Hematopoietic multipotent progenitor cell (in vitro differentiated cells): ENCODE measurements around the gene CPA1. TPM values are rescaled to one million over a fixed set of nuclear protein-coding genes. Genes with fewer than 3 reads are reported as not detected.

Experiments
- DNase-seq, 3 donors: peaks; one replicate each; pipeline ENCODE4 v3.0.0-alpha.2; 2011 to 2015; ENCODE audit warnings: low read depth in 2 of 3, low spot score in 2 of 3
- total RNA-seq: library from RNA; depleted of rRNA; stranded (reverse); fragments of >200 nt; gene quantifications from one replicate; pipeline ENCODE4 v1.2.3, GENCODE V29; 2012

CPA1 gene
- total RNA-seq, 1 donor: not detected

DNA sequence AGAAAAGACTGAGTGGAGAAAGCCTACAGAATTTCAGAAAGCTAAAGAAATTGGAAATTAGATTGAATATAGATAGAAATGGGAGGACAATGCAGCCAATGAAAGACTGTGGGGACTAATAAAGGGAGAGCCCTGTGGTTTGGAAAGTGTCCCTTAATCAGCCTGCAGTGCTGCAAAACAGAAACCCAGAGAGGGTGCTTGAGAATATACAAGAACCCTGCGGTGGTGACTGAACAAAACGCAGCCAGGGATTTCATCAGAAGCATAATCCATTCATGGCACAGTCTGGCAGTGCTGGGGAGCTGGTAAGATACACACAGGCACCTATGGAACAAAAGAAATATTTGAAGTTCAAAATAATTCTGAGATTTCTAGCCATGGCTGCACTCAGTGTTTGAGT lies 41.4 kb downstream of the CPA1 start:
- DNase-seq: no peak

DNA sequence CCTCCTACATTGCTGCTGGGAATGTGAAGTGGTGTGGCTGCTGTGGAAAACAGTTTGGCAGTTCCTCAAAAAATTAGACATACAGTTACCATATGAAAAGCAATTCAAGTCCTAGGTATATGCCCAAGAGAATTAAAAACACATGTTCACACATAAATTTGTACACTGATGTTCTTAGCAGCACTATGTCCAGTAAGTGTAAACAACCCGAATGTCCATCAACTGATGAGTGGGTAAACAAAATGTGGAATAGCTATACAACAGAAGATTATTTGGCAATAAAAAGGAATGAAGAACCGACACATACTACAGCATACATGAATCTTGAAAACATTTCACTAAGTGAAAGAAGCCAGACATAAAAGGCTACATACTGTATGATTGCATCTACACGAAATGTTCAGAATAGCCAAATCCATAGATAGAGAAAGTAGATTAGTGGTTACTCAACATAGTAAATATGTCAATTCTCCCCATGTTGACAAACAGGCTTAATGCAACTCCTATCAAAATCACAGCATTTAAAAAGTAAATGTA lies 43.3 kb downstream of the CPA1 start:
- no peak for DNase-seq

DNA sequence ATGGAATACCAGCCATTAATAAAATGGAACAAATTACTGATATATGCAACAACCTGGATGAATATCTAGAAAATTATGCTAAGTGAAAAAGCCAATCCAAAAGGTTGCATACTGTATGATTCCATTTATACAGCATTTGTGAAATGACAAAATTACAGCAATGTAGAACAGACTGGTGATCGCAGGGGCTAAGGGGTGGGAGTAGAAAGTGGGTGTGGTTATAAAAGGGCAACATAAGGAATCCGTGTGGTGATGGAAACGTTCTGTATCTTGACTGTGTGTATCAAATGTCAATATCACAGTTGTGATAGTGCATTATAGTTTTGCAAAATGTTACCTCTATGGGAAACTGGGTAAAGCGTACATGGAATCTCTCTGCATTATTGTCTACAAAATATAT lies 45.5 kb downstream of the CPA1 start:
- DNase-seq: no peak

DNA sequence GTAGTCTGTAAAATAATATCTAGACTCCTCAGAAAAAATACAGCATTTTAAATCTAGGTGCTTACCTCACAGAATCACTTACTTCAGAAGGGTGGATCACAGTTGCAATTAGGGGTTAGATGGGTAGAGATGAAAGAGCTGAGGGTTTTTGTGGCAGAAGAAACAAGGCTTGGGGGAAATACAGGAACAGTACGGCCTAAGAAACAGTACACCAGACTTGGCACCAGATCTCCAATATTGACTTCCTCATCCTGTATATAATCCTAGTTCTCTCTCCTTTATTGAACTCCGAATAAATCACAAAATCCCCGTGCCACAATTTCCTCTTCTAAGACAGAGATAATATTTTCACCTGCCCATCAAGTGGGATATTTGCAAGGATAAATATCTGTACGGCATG lies 46.3 kb downstream of the CPA1 start:
- DNase-seq: no peak

DNA sequence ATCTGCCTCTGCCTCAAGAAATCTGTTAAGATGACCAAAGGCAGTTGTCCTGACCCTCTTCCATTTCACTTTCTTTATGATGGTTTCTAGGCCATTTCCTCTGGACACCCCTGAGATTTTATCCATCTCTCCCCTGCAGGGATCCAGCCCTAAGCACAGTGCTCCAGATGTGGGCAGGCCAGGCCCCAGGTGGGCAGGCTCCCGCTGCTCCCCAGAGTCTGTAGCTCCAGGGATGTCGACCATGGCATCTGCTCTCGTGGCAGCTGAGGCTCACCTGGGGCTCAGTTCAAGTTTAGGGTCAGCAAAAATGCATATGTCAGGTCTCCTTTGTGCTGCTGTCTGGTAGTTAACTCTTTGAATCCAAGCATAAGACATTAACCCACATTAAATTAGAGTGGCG lies 48.7 kb downstream of the CPA1 start:
- no peak for DNase-seq

DNA sequence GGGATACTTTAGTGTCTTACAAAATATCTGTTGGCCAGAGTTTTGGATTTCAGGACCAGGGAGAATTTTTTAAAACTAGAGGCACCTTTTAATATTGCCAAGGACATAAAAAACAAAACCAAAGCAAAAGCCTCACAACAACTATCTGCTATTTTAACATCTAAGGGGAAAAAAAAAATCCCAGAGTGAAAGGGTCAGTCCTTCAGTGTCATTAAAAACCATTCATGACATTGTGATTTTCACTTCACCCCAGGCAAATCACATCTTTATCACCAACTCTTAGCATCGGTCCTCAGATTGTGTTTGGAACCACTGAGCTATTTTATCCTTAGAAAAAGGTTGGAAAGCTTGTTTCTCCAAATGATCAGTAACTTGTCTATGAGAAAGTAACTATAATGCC lies 49.8 kb downstream of the CPA1 start:
- no peak for DNase-seq

DNA sequence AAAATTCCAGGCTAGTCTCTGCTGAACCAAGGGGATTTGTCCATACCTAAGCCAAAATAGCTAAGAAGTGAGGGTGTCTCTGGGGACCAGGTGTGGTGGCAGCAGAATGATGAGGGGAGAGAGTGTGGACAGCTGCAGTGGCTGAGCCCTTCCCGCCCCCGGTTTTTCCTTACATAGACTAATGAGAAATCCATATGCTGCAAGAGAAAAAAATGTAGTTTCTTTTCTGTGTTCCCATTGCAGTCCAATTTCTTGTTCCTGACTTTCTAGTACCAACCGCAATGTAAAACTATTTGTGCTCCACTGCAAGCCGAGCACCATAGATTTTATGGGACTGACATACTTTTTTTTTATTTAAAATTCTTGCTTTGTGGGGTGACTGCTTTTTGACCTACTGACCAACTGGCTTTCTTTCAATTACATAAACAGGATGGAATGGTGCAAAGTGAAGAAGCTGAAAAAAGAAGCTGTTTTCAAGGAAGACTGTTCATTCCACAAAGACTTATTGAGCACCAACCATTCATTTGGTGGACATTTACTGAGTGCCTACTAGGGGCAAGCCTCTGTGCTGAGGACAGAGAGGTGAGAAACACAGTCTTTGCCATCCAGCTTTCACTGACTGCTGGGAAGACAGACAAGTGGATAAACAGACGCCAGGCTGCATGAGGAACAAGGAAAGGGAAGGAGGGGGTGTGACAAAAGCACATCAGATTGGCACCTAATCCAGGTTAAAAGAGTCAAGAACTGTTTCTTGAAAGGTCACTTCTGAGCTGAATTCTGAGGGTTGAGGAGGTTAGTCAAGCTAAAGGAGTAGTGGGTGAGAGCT lies 50.8 kb downstream of the CPA1 start:
- DNase-seq: no peak

DNA sequence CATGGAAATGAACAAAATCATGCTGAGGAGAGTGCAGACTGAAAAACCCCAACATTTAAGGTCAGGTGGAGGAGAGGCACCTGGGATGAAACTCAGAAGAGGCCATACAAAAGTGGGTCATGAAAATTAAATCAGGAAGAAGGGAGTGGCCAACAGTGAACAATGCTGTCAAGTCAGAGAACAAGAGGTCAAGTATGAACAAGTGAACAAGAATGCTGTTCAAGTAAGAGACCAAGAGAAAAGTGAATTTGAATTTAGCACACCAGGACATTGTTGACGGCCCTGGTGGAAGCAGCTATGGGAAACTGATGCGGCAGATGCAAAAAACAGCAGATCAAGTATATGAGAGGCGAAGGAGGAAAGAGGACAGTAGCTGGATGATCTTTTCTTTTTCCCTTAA lies 52.6 kb downstream of the CPA1 start:
- DNase-seq: no peak

DNA sequence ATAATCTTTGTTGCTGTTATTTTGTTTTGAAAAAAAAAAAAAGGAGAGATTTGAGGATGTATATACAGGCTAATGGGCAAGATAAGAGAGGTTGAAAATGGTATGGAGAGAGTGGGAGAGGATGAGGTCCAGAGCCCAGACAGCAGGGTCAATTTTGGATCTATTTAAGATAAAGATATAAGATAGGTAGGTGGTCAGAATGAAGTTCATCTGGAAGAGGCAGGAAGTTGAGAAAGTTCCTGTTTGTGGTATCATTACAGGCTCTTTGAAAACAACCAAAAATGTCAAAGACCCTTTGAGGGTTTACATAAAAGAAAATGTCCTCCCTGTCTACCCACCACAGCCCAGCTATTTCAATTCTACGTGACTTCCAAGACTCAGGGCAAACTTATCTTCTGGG lies 53.0 kb downstream of the CPA1 start:
- DNase-seq: no peak

DNA sequence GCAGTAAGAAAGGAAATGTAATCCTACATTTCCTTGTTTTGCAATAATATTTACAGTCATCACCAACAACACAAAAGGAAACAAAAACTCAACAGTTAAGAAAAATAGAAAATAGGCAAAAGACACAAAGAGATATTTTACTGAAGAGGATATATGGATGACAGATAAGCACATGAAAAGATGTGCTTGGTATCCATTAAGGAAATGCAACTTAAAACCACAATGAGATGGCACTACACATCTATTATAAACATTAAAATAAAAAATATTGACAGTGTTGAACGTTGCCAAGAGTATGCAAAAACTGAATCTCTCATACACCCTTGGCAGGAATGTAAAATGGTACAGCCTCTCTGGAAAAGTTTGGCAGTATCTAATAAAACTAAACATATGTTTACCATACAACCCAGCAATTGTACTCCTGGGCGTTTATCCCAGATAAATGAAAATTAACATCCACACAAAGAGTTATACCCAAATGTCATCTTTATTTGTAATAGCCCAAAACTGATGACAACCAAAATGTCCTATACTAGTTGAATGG lies 55.1 kb downstream of the CPA1 start:
- DNase-seq: no peak

DNA sequence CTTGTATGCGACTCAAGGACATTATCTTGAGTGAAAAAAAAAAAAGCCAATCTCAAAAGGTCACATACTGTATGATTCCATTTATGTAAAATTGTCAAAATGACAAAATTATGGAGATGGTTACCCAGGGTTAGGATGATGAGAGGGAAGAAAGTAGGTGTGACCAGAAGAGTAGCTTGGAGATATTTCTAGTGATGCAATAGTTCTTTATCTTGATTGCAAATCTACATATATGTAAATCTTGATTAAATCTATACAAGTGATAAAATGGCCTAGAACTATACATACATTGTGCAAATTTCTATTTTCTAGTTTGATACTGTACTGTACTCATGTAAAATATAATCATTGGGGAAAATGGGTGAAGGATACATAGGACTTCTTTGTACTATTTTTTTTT lies 56.0 kb downstream of the CPA1 start:
- no peak for DNase-seq

Other genes with a start within 250 kb of the CPA1 start
- 12.4 TPM for gene TMEM209, start 175.1 kb upstream of the CPA1 start, total RNA-seq
- not detected for gene SSMEM1, start 172.6 kb upstream of the CPA1 start, total RNA-seq
- under 0.01 TPM for gene CPA2, start 113.6 kb upstream of the CPA1 start, total RNA-seq
- not detected for gene CPA4, start 87.3 kb upstream of the CPA1 start, total RNA-seq
- gene CPA5, start 35.7 kb upstream of the CPA1 start, total RNA-seq: not detected
- gene CEP41, start 60.5 kb downstream of the CPA1 start, total RNA-seq: 7.0 TPM
- 94.5 TPM for gene MEST, start 111.6 kb downstream of the CPA1 start, total RNA-seq